Activated gamma-delta T cell treated with Interleukin-2 at 50 U/mL for 16 hours (primary cell): Measurements from ENCODE around the gene MRPL2.
"Not testable (repeated sequence)": the region's sequence is repeated elsewhere in the genome, so short reads cannot be mapped to it uniquely, and the experiment has no call there.

Experiments
- DNase-seq: peaks from one replicate; pipeline ENCODE4 v3.0.0-alpha.2; 2020

MRPL2 gene

DNA sequence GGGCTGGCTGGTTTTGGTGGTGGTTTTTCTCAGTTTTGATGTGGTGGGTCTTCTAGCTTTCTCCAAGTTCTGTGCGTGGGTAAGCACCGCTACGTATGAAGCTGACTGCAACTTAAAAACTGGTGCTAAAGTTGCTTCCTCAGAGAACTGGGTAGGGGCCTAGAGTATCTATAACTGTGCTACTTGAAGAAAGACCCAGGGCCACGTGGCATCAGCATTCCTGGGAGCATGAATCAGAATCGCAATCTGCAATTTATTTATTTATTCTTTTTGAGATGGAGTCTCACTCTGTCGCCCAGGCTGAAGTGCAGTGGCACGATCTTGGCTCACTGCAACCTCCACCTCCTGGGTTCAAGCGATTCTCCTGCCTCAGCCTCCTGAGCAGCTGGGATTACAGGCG lies 22.7 kb upstream of the MRPL2 start:
- DNase-seq, result not testable (repeated sequence)

DNA sequence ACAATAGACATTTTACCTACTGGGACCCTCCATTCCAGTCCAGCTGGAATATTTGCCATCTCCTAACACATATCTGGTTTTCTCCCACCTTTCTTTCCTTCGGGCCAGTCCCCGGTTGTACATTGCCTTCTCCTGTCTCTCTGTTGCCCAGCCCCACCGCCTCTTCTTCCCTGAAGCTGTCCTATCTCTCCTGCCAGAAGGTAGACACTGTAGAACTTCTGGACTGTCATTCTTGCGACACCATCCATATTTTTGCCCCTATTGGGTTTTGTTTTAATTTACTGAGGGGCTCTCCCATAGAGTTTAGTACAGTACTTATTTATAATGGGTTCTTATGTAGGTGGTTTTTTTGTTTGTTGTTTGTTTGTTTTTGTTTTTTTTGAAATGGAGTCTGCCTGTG lies 21.8 kb upstream of the MRPL2 start:
- DNase-seq, result no peak

DNA sequence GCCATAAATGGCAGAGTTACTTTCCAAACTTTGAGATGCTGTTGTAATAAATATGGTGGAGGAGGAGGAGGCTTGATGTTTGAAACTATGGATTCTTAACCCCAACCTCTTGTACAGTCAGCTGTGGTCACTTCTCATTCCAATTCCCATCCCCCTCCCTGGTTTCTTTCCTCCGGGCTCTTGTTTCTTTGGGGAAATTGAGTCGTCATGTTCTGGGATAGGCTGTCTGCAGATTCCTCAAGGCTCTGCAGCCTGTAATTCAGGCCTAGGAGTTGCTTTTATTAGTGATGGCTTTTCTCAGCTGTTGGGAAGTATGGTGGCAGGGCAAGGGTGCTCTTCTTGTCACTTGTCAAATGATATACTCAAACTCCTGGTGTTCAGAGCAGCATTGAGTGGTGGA lies 19.5 kb upstream of the MRPL2 start:
- no peak for DNase-seq

DNA sequence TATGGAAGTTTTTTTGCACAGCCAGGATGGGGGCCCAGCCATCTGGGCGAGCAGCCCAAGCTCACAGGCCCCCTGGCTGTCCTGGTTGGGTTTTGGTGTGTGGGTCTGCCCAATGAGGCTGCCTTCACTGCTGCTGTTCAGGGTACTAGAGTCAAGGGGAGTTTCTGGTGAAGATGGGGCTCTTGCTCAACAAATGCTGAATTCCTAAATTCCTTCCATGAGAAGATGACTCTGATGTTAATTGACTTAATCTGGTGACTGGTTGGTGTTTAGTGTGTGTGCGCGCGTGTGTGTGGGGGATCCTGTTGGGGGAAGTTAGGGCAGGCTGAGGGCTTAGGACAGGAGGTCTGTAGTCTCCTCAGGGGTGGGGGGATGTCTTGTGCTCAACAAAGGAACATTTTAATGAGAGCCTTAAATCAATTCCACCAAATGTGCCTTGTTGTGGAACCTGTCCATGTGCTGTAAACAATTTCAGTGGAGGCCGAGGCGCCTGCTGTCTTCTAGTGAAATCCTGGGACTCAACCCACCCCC lies 18.8 kb upstream of the MRPL2 start:
- DNase-seq, result no peak

DNA sequence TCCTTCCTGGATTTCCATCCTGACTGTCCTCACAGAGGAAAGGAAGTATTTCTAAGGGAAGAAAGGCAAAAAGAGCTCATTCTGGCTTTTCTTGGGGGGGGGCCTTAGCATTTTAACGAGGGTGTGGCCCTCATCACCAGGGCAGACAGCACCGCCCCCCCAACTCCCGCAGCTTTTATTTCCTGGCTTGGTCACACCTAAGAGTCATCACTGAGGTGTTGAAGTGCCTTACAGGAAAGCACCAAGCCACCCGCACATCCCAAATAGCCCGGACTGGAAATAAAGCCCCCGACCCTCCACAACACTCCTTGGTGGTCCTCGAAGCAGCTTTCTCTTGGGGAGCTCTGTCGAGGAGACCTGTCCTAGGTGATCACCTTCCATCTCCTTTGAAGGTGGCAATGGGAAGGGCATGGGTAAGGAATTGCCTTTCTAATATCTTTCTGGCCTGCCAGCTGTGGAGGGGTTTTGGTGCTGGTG lies 18.1 kb upstream of the MRPL2 start:
- no peak for DNase-seq

DNA sequence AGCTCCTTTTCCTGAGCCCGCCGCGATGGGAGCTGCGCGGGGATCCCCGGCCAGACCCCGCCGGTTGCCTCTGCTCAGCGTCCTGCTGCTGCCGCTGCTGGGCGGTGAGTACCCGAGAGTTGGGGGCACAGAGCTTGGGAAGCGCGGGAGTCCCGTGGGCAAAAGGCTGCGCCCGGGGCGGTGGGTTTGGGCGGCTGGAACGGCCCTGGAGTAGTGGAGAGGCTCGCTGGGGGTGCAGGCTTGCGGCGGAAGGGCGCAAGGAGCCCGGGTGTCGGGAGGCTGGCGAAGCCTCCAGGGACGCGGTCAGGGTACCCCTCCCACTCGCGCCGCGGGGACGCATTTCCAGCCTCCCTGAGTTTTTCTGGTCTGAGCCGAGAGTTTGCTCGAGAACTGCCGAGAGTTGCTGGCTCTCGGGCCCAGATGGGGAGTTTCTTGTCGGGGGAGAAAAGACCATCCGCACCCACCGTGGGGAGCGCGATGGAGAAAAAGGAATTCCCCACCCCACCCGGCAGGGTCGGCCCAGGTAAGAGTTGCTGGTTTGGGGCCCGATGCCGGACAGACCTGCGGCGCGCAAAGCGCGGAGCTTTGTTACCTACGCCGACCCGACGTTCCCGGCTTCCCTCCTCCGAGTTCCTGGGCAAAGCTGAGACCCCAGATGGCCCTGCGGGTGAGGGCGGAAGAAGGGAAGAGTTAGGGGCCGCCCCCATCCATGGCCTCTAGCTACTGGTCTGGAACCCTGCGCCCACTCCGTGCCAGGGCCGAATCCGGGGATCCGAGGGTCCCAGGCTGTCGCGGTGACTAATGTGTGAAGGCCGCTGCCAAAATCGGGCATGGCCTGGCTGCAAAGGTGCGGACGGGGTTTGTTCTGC lies 17.5 kb upstream of the MRPL2 start:
- DNase-seq, result no peak

DNA sequence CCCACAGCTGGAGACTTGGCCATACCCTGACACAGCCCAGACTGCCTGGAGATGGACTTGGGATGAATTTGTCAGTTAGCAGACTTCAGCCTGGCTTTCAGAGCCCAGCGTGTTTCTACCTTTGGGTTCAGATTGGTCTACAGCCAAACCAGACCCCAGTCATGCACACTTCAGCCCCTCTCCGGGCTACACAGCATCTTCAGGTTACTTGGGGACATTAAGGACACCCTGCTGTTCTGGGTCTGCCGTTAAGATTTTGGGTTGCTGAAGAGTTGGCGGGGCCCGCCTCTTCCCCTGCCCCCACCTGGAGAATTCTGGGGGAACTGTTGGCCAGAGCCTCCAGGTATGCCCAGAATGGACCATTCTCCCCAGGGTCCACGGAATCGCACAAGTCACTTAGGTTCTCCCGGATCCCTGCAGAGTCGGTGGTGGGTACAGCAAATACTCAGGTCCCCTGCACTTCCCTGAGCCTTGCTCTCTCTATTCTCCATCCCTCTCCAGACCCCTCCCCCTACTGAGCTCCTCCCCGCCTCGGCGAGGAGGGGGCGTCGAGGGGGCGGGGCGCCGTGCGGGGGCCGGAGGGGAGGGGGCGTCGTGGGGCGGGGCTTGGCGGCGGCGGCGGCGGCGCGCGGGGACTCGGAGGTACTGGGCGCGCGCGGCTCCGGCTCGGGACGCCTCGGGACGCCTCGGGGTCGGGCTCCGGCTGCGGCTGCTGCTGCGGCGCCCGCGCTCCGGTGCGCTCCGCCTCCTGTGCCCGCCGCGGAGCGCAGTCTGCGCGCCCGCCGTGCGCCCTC lies 16.6 kb upstream of the MRPL2 start, which contains the start of gene PTK7:
Gene PTK7 (plus strand): TSS at position 645 of the 794 bp plus-strand sequence. CDS start 175 bp downstream, outside the sequence.
- no peak for DNase-seq

DNA sequence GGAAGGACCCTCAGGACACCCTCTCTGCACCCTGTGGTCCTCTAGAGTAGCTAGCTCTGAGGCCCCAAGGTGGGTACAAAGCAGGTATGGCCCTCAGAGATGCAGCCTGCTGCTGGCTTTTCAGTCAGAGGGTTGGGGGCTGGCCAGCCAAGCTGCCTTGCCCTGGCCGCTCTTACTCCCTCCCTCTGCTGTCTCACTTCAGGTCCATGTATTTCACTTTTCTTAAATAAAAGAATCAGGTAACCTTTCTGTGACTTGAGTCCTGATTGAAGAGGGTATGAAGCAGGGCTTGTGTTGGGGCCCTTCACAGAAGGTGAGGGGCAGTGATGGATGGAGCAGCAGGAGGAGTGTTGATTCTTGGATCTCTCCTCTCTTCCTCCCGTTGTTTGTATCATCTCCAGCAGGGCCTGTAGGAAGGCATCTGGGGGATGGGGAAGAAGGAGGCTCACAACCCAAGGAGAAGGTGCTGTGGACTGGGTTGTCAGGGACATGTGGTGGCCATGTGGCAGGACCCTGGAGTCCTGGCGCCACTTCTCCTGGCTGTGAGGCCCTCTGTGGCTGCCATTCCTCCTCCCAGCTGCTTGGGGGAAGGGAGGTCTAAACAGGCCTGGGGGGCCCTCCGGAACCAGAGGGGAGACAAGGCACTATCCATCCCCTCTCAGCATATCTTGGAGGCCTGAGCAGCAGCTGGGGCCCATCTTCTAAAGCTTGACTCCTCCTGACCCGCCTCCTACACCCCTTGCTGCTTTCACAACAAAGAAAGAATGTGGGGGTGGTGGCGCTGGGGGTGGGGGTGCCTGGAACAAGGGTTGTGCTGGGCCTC lies 15.8 kb upstream of the MRPL2 start:
- no peak for DNase-seq

DNA sequence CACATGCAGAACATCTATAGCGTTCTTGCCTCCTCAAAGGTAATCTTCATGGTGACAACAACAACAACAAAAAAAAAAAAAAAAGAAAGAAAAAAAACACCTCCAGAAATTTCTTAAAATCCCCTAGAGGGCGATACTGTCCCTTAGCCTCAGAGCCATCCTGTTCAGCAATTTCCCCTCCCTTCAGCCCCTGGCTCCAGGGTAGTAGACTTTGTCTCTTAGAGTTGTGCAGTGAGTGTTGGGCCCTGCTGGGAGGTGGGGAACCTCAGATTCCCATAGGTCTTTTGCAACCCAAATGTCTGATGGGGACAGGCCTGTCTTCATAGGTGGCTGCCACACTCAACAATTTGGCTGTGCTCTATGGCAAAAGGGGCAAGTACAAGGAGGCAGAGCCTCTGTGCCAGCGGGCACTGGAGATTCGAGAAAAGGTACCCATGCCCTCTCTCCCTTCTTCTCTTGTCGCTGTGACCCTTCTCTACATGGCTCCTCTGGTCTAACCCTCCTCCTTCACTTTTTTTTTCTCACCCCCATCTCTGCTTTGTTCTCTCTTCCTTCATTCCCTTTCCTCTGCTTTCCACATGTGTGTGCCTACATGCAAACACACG lies 10.9 kb upstream of the MRPL2 start:
- no peak for DNase-seq

DNA sequence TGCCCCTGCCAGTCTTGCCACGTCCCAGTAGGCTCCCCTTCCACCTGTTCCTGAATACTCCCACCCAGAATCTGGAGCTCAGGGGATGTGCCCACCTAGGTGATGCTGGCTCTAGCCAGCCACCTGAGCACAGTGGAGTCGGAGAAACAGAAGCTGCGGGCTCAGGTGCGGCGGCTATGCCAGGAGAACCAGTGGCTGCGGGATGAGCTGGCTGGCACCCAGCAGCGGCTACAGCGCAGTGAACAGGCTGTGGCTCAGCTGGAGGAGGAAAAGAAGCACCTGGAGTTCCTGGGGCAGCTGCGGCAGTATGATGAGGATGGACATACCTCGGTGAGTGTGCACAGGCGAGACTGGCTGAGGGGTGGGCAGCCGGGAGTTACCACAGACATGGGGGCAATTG lies 3.6 kb upstream of the MRPL2 start:
- DNase-seq, result no peak

DNA sequence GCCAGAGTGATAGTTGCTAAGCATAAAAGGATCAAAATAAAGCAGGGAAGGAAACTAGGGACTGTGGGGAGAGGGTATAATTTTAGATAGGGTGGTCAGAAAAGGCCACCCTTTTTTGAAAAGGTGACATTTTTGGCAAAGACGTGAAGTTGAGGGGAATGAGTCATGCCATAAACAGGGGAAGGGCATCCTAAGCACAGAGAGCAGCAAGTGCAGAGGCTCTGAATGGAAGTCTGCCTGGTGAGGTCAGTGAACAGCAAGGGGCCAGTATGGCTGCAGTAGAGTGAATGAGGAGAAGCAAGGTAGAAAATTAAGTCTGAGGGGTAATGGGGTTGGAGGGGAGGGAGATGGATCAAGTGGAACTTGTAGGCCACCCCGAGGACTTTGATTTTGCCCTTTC lies 2.6 kb upstream of the MRPL2 start:
- no peak for DNase-seq

DNA sequence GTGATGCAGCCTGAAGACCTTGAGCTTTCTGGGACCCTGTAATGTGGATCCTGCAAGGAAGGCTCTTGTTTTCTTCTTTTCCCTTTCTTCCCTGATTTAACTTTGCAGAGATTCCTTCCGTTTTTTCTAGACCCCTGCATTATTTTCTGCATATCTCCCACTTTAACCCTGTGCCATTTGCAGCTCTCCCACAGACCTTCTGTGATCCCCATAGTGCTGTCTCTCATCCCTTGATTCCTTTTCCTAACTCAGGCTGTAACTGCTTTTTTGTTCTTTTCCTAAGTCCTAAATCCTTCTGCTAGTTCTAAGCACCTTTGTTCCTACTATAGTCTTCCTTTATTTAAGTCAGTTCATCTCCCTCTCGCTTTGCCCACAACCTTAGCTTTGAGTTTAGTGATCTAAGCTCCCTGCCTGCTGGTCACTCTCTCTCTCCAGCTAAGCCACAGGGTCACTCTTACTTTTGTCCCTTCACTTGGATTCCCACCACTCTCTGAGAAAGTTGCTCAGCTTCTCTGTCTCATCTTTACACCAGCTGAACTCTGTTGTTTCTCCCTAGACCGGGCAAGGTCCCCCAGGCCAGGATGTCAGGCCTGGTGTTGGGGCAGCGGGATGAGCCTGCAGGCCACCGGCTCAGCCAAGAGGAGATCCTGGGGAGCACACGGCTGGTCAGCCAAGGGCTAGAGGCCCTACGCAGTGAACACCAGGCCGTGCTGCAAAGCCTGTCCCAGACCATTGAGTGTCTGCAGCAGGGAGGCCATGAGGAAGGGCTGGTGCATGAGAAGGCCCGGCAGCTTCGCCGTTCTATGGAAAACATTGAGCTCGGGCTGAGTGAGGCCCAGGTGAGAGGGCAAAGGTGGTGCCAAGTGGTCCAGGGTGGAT lies 1.8 kb upstream of the MRPL2 start:
- DNase-seq, result no peak

DNA sequence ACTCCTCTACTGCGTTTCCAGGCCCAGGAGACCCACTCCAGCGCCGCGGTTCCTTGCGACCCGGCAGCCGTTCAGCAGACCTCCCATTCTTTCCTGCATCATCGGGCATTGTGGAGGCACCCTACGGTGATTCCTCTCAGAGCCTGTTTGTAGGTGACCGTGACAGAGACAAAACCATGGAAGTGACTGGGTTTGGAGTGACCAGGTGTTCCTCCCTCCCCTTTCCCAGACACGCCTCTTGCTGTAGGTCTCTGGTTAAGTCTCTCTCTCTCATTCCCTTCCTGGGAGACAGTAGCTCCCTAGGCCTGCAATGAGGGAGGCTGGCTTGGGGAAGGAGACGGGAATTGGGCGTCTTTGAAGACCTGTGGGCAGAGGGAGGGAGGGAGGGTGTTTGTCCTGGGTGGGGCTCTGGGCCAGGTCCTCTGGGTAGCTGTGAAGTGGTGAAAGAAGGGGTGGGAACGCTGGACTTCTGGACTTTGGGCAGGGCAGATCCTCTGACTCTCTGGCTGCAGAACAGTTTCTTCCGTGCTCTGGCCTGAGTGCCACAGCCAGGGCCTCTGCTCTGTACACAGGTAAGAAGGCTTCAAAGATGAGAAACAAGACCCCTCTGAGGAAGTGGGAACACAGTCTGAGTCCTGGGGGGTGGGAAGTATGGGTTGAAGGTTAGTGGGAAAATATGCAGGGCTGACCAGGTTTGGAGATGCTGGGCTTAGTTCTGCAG lies 960 bp upstream of the MRPL2 start:
- no peak for DNase-seq

DNA sequence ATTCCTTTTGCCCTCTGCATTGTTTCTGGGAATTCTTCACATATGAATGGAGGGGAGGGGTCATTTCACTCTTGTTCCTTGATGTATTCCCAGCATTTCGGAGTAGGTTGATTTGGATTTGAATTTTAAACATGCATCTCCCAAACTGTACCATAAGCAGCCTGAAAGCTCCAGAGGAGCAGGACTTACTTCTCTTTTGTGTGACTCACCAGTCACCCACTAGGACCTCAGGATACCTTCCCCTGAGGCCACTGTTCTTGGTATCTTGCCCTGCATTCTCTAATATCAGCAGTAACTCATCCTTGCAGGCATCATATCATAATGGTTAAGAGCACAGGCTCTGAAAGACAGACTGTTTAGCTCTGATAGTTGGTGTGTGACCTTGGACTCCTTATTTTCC lies 703 bp downstream of the MRPL2 start:
- no peak for DNase-seq

DNA sequence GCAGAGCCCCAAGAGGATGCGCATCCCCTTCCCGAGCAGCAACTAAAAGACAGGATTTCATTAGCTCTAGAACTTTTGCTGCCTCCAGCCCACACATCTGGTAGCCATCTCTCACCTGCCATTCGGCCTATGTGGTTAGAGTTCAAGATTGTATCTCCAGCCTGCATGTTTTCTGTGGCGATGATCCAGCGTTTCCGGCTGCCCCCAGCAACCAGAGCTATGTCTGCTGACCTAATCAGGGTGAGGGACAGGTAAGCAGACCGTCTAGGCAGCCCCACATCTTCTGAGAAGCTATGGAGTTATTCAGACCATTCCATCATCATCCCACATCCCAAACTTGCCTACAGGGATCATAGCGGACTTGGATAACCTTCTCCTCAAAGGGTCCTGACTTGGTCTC lies 3.3 kb downstream of the MRPL2 start:
- no peak for DNase-seq

DNA sequence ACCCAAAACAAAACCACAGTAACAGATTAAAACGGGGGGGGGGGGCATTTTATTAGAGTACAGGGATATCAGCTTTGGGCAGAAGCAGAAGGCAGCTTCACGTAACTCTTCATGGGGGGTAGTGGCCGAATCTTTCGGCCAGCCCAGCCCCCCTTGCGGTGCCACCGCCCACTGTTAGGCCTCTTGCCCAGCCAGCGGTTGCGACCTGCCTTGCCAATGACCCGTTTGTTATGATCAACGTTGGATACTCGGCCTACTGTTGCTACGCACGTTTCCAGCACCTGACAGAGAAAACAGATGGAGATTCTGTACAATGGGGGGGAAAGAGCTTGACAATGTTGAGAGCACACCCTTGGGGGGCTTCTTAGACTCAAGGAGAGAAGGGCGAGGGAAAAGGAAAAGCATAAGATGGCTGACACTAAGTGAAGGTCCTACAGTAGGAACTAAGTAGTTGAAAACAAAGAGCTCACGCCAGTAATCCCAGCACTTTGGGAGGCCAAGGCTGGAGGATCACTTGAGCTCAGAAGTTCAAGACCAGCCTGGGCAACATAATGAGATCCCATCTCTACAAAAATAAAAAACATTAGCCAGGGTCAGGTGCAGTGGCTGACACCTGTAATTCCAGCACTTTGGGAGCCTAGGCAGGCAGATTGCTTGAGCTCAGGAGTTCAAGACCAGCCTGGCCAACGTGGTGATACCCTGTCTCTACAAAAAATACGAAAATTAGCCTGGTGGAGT lies 4.9 kb downstream of the MRPL2 start:
- no peak for DNase-seq

DNA sequence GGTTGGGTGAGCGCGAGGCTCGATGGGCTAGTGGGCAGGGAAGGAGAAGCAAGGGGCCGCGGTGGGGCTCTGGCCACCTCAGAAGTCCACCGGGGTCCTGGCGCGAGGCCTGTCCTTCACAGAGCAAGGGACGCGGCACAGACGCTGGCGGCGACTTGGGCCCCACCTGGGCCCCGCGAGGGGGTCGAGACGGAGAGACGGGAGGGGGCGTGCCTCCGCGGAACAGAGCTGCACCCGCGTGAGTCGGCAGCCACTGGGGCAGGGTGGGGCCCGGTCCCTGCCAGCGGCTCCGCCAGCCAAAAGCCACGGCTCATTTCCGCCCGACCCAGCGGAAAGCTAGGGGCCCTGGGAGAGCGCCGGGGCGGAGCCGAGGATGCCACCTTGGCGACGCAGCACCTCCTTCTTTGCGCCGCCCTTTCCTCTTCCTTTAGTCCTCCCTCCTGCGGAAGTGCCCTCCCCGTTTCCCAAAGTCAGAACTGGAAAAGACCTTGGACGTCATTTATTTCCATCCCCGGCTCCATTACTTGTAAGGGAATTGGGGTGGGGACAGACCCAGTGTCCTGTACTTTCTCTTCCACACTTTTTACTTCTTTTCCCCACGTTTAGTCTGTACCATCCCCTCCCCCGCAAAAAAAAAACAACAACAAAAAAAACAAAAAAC lies 5.6 kb downstream of the MRPL2 start, which contains the start of gene CUL7:
Gene CUL7 (minus strand): TSS at position 307 of the 661 bp plus-strand sequence. CDS start 1,063 bp downstream, outside the sequence.
- DNase-seq, result peak; percentile 86

DNA sequence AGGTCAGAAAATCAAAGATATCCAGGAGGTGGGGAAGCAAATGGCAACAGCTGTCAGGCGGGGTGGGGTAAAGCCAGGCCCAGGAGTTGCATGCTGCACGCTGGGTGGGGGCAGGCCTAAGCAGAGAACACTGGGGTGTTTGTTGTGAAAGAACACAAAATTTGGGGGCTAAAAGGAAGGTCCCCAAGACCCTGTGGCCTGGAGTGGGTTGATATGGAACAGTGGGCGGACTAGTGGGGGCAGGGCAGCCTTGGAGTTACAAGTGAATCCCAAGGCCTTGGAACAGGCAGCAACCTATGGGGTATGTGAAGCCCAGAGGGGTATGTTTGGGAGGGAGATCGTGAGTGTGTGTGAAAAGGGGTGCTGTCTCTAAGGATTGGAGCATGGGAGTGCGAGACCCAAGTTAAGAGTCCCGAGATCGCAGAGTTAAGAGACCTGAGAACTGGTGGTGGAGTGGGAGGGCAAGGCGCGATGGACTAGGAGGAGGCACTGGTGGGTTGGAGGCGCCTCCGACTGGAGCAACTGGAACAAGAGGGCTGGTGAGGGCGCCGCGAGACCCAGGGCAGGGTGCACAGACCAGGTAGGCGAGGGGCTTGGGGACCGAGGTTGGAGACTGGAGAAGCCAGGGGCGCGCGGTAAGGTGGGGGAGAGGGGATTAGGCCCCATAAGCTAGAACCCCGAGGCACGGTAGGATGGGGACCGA lies 6.2 kb downstream of the MRPL2 start:
- no peak for DNase-seq
